Measurements from ENCODE around the gene RIC8B.

DNA sequence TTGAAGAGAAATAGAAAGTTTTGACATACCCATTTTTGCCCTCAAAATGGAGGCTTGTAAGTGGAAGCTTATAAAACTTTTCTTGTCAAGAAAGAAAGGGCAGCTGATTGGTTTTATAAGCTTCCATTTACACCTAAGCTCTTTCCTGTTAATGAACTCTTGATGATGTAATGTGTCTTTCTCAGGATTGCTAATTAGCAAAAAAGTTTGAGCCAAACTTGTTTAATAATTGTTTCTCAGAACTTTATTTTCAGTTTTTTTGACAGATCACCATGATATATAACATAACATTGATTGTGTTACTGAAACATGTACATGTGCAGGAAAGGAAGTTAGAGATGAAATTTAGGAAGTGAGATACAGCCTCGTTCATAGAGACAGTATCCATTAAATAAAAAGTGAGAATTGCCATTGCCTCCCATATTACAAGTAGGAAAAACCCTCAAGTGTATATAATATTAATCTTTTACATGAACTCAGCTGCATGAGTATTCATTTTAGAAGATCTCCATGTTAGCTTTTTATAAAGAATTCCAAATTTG is 26.8 kb downstream of the RIC8B start:
- TF ChIP-seq, protein P1, sequence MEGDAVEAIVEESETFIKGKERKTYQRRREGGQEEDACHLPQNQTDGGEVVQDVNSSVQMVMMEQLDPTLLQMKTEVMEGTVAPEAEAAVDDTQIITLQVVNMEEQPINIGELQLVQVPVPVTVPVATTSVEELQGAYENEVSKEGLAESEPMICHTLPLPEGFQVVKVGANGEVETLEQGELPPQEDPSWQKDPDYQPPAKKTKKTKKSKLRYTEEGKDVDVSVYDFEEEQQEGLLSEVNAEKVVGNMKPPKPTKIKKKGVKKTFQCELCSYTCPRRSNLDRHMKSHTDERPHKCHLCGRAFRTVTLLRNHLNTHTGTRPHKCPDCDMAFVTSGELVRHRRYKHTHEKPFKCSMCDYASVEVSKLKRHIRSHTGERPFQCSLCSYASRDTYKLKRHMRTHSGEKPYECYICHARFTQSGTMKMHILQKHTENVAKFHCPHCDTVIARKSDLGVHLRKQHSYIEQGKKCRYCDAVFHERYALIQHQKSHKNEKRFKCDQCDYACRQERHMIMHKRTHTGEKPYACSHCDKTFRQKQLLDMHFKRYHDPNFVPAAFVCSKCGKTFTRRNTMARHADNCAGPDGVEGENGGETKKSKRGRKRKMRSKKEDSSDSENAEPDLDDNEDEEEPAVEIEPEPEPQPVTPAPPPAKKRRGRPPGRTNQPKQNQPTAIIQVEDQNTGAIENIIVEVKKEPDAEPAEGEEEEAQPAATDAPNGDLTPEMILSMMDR (IDR thresholded peaks at IDR 0.05), result no peak
- TF ChIP-seq POLR2A (IDR thresholded peaks at IDR 0.05), result no peak
- no peak for TF ChIP-seq POLR2AphosphoS5 (IDR thresholded peaks at IDR 0.05)

Data from sigmoid colon (tissue), 4 donors.